A172 (cell line): ENCODE data around the gene ZP2. TPM values are rescaled to one million over a fixed set of nuclear protein-coding genes. Genes with fewer than 3 reads are reported as not detected.

ENCODE experiments used
- DNase-seq: peaks from one replicate; pipeline ENCODE4 v3.0.0-alpha.2; 2015; ENCODE audit warnings: low spot score
- total RNA-seq: library from RNA; depleted of rRNA; stranded (reverse); fragments of >200 nt; shearing (Covaris generic); gene quantifications from 2 replicates; pipeline ENCODE4 v1.2.3, GENCODE V29; 2014; rRNA removed

ZP2 gene
- total RNA-seq, 1 experiment from 2014 or later, result not detected

- DNase-seq, result no peak
These were observed 60.9 kb downstream of the ZP2 start, which contains the start of gene DNAH3 for GRCh38 chr16:21150375-21151001. TSS of gene DNAH3 (minus strand) at chr16:21150846. CDS start at chr16:21150319, 527 bp downstream.

Other genes with a start within 250 kb of the ZP2 start
- 0.07 TPM in 1 of 2 replicates, not detected in the other for gene DNAH3, start 60.7 kb downstream of the ZP2 start, total RNA-seq
- 9.7 and 10.6 TPM in 2 replicates for gene LDAF1, start 52.9 kb downstream of the ZP2 start, total RNA-seq
- not detected in 2 replicates for gene ANKS4B, start 22.1 kb upstream of the ZP2 start, total RNA-seq
- 0.67 and 0.78 TPM in 2 replicates for gene CRYM, start 66.7 kb upstream of the ZP2 start, total RNA-seq